Fibroblast of lung (primary cell): ENCODE results near the gene SPTBN5. TPM values are rescaled to one million over a fixed set of nuclear protein-coding genes. Genes with fewer than 3 reads are reported as not detected.

Experiments
- DNase-seq, 2 donors: peaks; one replicate each; pipeline versions ENCODE4 v3.0.0 to v3.0.0-alpha.2; 2010; ENCODE audit warnings: low read depth in 2 of 2
- H2AFZ ChIP-seq: 2 replicates; pipeline ENCODE4 v1.5.1; 2012; ENCODE audit warnings: low read length, control low read depth, inconsistent platforms
- H3K27ac ChIP-seq: 2 replicates; pipeline ENCODE4 v1.5.1; 2011; ENCODE audit warnings: low read length, control low read depth; ENCODE audit not compliant: insufficient read depth
- H3K27me3 ChIP-seq: 2 replicates; pipeline ENCODE4 v1.5.1; 2011; ENCODE audit warnings: mild to moderate bottlenecking, low read length; ENCODE audit not compliant: control insufficient read depth, insufficient read depth
- H3K36me3 ChIP-seq: 2 replicates; pipeline ENCODE4 v1.5.1; 2011; ENCODE audit warnings: low read length; ENCODE audit not compliant: control insufficient read depth, insufficient read depth
- H3K4me1 ChIP-seq: 2 replicates; pipeline ENCODE4 v1.5.1; 2011; ENCODE audit warnings: low read length; ENCODE audit not compliant: control insufficient read depth, insufficient read depth; ENCODE audit errors: extremely low read depth
- H3K4me2 ChIP-seq: 2 replicates; pipeline ENCODE4 v1.5.1; 2011; ENCODE audit warnings: low read length, control low read depth; ENCODE audit not compliant: insufficient read depth; ENCODE audit errors: extremely low read depth
- H3K4me3 ChIP-seq, 4 experiments: fragments of 200-600 bp in 1 of 4; sonication (generic) in 1 of 4; replicated peaks in 1 of 4; 2 replicates each; pipeline ENCODE4 v1.5.1; 2011 to 2016; ENCODE audit warnings: low read length in 4 of 4, low read depth in 3 of 4, mild to moderate bottlenecking in 3 of 4, control low read depth in 2 of 4, inconsistent platforms in 1 of 4, mixed read lengths in 1 of 4; ENCODE audit not compliant: insufficient read depth in 1 of 4; ENCODE audit errors: control extremely low read depth in 1 of 4
- H3K79me2 ChIP-seq: 2 replicates; pipeline ENCODE4 v1.5.1; 2012; ENCODE audit warnings: mild to moderate bottlenecking, low read length, inconsistent platforms; ENCODE audit not compliant: control insufficient read depth, insufficient read depth
- H3K9ac ChIP-seq: 2 replicates; pipeline ENCODE4 v1.5.1; 2011; ENCODE audit warnings: mild to moderate bottlenecking, low read length, control low read depth; ENCODE audit not compliant: insufficient read depth
- H3K9me3 ChIP-seq: 2 replicates; pipeline ENCODE4 v1.5.1; 2012; ENCODE audit warnings: low read depth, low read length; ENCODE audit not compliant: control insufficient read depth, insufficient read depth
- H4K20me1 ChIP-seq: 2 replicates; pipeline ENCODE4 v1.5.1; 2011; ENCODE audit warnings: low read length; ENCODE audit not compliant: control insufficient read depth, insufficient read depth; ENCODE audit errors: extremely low read depth
- EZH2 ChIP-seq: IDR thresholded peaks from 2 replicates; pipeline ENCODE4 v1.5.1; 2012; ENCODE audit warnings: low read length, control low read depth, mild to moderate bottlenecking; ENCODE audit errors: missing control alignments
- polyA plus RNA-seq, 2 donors: library from polyadenylated mRNA; depleted of rRNA in 1 of 2; stranded (reverse) in 1 of 2; unstranded in 1 of 2; fragments of >200 nt; gene quantifications; 2 replicates each; pipeline ENCODE4 v1.2.1, GENCODE V29; 2011 to 2012; ENCODE audit warnings: missing spikeins in 1 of 2
- total RNA-seq: library from RNA; depleted of rRNA; stranded (reverse); fragments of >200 nt; gene quantifications from 2 replicates; pipeline ENCODE4 v1.2.1, GENCODE V29; 2014
- TF ChIP-seq, protein P1 (sequence below), 2 donors: IDR thresholded peaks in 1 of 2; conservative IDR thresholded peaks in 1 of 2; 1 replicate in 1 of 2; 2 replicates in 1 of 2; pipeline ENCODE4 v1.5.1; 2011 to 2012; ENCODE audit warnings: low read length in 2 of 2, control low read depth in 1 of 2, inconsistent platforms in 1 of 2, low read depth in 1 of 2, mild to moderate bottlenecking in 1 of 2

SPTBN5 gene
- total and polyA plus RNA-seq, 2 donors (not counting 1 experiment from before 2014, with no cell fraction given) = 0.43 to 0.66 TPM

DNA sequence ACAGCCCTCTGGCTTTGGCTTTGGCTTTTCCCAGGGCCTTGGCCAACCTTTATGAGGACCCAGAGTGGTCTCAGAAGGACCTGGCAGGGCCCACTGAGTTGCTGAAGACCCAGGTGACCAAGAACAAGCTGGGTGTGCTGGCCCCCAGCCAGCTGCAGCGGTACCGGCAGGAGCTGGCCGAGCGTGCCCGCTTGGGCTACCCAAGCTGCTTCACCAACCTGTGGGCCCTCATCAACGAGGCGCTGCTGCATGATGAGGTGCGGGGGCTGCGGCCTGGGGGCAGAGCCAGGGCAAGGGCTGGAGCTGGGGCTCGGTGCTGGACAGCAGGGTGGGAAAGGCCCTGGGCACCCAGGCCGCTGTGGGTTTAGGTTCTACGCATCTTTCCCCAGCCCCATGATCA lies 49.0 kb downstream of the SPTBN5 start:
- H3K4me3 ChIP-seq = no peak overlapping the region
- no peaks in the 10 kb centered on the region for H4K20me1 ChIP-seq
- no peak overlapping the region for H3K27ac ChIP-seq
- TF ChIP-seq, protein P1, sequence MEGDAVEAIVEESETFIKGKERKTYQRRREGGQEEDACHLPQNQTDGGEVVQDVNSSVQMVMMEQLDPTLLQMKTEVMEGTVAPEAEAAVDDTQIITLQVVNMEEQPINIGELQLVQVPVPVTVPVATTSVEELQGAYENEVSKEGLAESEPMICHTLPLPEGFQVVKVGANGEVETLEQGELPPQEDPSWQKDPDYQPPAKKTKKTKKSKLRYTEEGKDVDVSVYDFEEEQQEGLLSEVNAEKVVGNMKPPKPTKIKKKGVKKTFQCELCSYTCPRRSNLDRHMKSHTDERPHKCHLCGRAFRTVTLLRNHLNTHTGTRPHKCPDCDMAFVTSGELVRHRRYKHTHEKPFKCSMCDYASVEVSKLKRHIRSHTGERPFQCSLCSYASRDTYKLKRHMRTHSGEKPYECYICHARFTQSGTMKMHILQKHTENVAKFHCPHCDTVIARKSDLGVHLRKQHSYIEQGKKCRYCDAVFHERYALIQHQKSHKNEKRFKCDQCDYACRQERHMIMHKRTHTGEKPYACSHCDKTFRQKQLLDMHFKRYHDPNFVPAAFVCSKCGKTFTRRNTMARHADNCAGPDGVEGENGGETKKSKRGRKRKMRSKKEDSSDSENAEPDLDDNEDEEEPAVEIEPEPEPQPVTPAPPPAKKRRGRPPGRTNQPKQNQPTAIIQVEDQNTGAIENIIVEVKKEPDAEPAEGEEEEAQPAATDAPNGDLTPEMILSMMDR (conservative IDR thresholded peaks at IDR 0.05 in 1 of 2, IDR thresholded peaks at IDR 0.05 in 1 of 2; ENCODE audit: low read depth in 1 of 2, low read length in 2 of 2) = no peak
- TF ChIP-seq EZH2 = no peak
- H3K4me2 ChIP-seq = no peak overlapping the region
- peaks cover 2% of the 10 kb centered on the region for H3K36me3 ChIP-seq
- H3K27me3 ChIP-seq = no peaks in the 10 kb centered on the region
- no peaks in the 10 kb centered on the region for H3K4me1 ChIP-seq
- no peaks in the 10 kb centered on the region for H3K79me2 ChIP-seq
- no peaks in the 10 kb centered on the region for H3K9me3 ChIP-seq
- no peak overlapping the region for H2AFZ ChIP-seq
- no peak overlapping the region for H3K9ac ChIP-seq
- no peak for DNase-seq

- Histone ChIP-seq H3K4me2 (no peak overlapping the region), H3K36me3 (peaks cover 2% of the 10 kb centered on the region), H3K9me3 (no peaks in the 10 kb centered on the region), H3K4me3 (no peak overlapping the region), H3K27ac (no peak overlapping the region), H3K27me3 (no peaks in the 10 kb centered on the region), H3K9ac (no peak overlapping the region), H4K20me1 (no peaks in the 10 kb centered on the region), H3K4me1 (no peaks in the 10 kb centered on the region), H2AFZ (no peak overlapping the region), H3K79me2 (no peaks in the 10 kb centered on the region)
- no peak for TF ChIP-seq EZH2
- TF ChIP-seq, protein P1 (conservative IDR thresholded peaks at IDR 0.05 in 1 of 2, IDR thresholded peaks at IDR 0.05 in 1 of 2; ENCODE audit: low read depth in 1 of 2, low read length in 2 of 2) = no peak
- no peak for DNase-seq
These were observed 50.3 kb downstream of the SPTBN5 start for GRCh38 chr15:41843571-41843970.

DNA sequence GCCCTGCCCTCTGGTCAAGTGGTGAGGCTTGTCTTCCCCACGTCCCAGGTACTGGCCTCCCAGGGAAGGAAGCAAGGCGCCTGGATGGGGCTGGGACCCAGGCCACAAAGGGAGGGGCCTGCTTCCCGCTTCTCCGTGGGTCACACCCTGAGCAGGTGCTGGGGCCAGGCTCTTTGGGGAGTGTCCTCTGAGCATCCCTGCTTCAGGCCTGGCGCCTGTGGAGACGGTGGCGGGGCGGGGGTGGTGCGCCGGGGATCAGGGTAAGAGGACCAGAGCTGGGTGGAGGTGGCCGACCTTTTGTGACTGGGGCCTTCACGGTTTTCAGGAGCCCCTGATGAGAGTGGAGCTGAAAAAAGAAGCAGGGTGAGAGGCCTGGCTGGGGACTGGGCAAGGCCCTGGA lies 51.6 kb downstream of the SPTBN5 start:
- Histone ChIP-seq H3K27ac (no peak overlapping the region), H3K4me1 (no peaks in the 10 kb centered on the region), H3K9me3 (no peaks in the 10 kb centered on the region), H3K4me2 (no peak overlapping the region), H3K27me3 (no peaks in the 10 kb centered on the region), H3K9ac (no peak overlapping the region), H2AFZ (no peak overlapping the region), H3K36me3 (no peaks in the 10 kb centered on the region), H4K20me1 (no peaks in the 10 kb centered on the region), H3K4me3 (no peak overlapping the region), H3K79me2 (no peaks in the 10 kb centered on the region)
- no peak for TF ChIP-seq EZH2
- TF ChIP-seq, protein P1 (conservative IDR thresholded peaks at IDR 0.05 in 1 of 2, IDR thresholded peaks at IDR 0.05 in 1 of 2; ENCODE audit: low read depth in 1 of 2, low read length in 2 of 2) = no peak
- DNase-seq = no peak
